Choroid plexus epithelial cell (primary cell): ENCODE measurements around the gene NYAP2.

Experiments
- DNase-seq: peaks from one replicate; pipeline ENCODE4 v3.0.0-alpha.2; 2010; ENCODE audit warnings: low read depth
- H3K4me3 ChIP-seq: 2 replicates; pipeline ENCODE4 v1.5.1; 2011; ENCODE audit warnings: low read depth, mild to moderate bottlenecking, control low read depth, low read length, moderate library complexity
- CTCF ChIP-seq: conservative IDR thresholded peaks from 2 replicates; pipeline ENCODE4 v1.5.1; 2011; ENCODE audit warnings: low read depth, mild to moderate bottlenecking, control low read depth, inconsistent platforms, low read length, moderate library complexity

NYAP2 gene

GRCh38 chr2:225411452-225411851 is 11.9 kb downstream of the NYAP2 start:
- H3K4me3 ChIP-seq, result no peak overlapping the region
- DNase-seq, result no peak
- TF ChIP-seq CTCF, result peak; percentile 25

DNA sequence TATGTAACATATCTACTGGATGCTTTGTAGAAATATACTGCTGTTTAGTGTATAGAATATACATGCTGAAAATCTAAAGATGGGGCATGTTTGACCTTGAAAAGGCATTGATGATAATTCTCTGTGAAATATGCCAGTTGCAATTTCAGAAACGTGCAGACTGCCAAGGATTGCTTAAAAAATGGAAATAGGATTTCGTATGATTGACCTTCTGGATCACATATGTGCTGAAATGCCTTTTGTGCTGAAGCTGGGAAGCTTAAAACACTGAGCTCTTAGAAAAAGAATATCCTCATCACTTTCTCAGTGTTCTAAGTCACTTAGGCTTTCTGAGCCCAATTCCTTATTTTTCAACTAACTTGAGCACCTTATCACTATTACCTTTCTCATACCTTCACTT is 14.3 kb downstream of the NYAP2 start:
- DNase-seq, result no peak
- no peak for TF ChIP-seq CTCF
- no peak overlapping the region for H3K4me3 ChIP-seq

- DNase-seq, result no peak
- no peak overlapping the region for H3K4me3 ChIP-seq
- TF ChIP-seq CTCF, result no peak
Observed at GRCh38 chr2:225414902-225415301, 15.4 kb downstream of the NYAP2 start.

GRCh38 chr2:225415341-225415740 is 15.8 kb downstream of the NYAP2 start:
- no peak for DNase-seq
- H3K4me3 ChIP-seq, result no peak overlapping the region
- no peak for TF ChIP-seq CTCF

- no peak for TF ChIP-seq CTCF
- no peak for DNase-seq
- no peak overlapping the region for H3K4me3 ChIP-seq
Observed at GRCh38 chr2:225415792-225416191, 16.3 kb downstream of the NYAP2 start.

- H3K4me3 ChIP-seq, result no peak overlapping the region
- DNase-seq, result peak; percentile 2
- no peak for TF ChIP-seq CTCF
Observed at GRCh38 chr2:225416616-225417367, 17.3 kb downstream of the NYAP2 start.

GRCh38 chr2:225419033-225419432 is 19.5 kb downstream of the NYAP2 start:
- DNase-seq, result no peak
- TF ChIP-seq CTCF, result no peak
- no peak overlapping the region for H3K4me3 ChIP-seq
